Esophagus (tissue), 2 donors: Measurements from ENCODE around the gene DENND6B. TPM values are rescaled to one million over a fixed set of nuclear protein-coding genes. Genes with fewer than 3 reads are reported as not detected.
"Not testable (repeated sequence)": the region's sequence is repeated elsewhere in the genome, so short reads cannot be mapped to it uniquely, and the experiment has no call there.

Experiments
- H3K27ac ChIP-seq, 2 donors: one replicate each; pipeline ENCODE4 v1.5.1; 2013; ENCODE audit warnings: low read depth in 2 of 2, mild to moderate bottlenecking in 2 of 2, inconsistent platforms in 1 of 2, low read length in 1 of 2, moderate library complexity in 1 of 2
- H3K27me3 ChIP-seq, 2 donors: one replicate each; pipeline ENCODE4 v1.6.1; 2013; ENCODE audit warnings: low read length in 2 of 2, control low read depth in 1 of 2, mild to moderate bottlenecking in 1 of 2; ENCODE audit not compliant: insufficient read depth in 2 of 2, control insufficient read depth in 1 of 2
- H3K36me3 ChIP-seq, 2 donors: one replicate each; pipeline ENCODE4 v1.6.1; 2013; ENCODE audit warnings: low read length in 1 of 2; ENCODE audit not compliant: control insufficient read depth in 2 of 2, insufficient read depth in 2 of 2
- H3K4me1 ChIP-seq, 2 donors: one replicate each; pipeline ENCODE4 v1.6.1; 2013; ENCODE audit warnings: low read length in 1 of 2; ENCODE audit not compliant: control insufficient read depth in 2 of 2, insufficient read depth in 2 of 2
- H3K4me3 ChIP-seq, 2 donors: one replicate each; pipeline ENCODE4 v1.5.1; 2013; ENCODE audit warnings: low read length in 2 of 2, mild to moderate bottlenecking in 2 of 2, low read depth in 1 of 2, moderate library complexity in 1 of 2
- H3K9me3 ChIP-seq, 2 donors: one replicate each; pipeline ENCODE4 v1.6.1; 2013; ENCODE audit warnings: mild to moderate bottlenecking in 2 of 2, low read depth in 1 of 2, low read length in 1 of 2, moderate library complexity in 1 of 2; ENCODE audit not compliant: control insufficient read depth in 2 of 2, insufficient read depth in 1 of 2
- WGBS, 2 donors: extraction: QIAGEN DNeasy Blood & Tissue Kit; methylation state at CpG; one replicate each; pipeline ENCODE4 v1.1.7; 2013; 5-methylcytosine and 5-hydroxymethylcytosine counted together
- polyA plus RNA-seq, 2 donors: library from polyadenylated mRNA; stranded (reverse); fragments of 200-250 nt; gene quantifications; one replicate each; pipeline ENCODE4 v1.2.3, GENCODE V29; 2013
- donor health status: healthy with polysubstance abuse.
- donor health status: Bipolar disorder and iron deficiency.

DENND6B gene
- polyA plus RNA-seq, 2 donors = 2.4 to 6.8 TPM

DNA sequence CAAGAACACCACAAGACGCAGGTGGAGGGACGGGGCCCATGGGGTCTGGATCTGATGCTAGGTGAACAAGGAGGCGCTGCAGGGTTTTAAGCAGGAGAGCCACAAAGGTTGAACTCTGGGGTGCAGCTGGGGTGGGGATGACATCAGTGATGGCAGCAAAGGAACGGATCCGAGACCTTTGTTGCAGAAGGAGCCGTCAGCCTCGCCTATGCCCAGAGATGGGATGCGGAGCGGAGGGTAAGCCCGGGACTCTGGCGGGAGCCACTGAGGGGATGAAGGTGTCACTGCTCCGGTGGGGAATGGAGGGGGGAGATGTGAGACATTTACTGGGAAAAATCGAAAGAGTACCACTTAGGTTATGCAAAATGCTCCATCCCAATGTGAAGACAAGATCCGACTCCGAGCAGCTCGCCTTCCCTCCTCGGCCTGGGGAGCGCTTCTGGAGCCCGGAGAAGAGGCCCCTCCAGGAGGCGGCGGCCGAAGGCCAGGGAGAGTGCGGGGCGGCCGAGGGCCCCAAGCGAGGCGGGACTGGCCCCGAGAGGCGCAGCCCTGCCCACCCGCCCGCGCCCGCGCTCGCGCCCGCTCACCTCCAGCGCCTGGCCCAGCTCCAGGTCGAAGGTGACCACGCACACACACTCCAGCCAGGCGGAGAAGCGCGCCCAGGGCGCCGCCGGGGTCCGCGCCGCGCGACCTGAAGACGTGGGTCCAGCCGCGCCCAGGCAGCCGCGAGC is 422 bp downstream of the DENND6B start:
- H3K36me3 ChIP-seq = no peaks in the 10 kb centered on the region
- no peaks in the 10 kb centered on the region for H3K27me3 ChIP-seq
- 12 to 22% methylated on average over 30 to 56 of the region's 56 CpGs for WGBS, 2 donors
- H3K9me3 ChIP-seq = no peaks in the 10 kb centered on the region
- H3K4me1 ChIP-seq = peaks cover 0 to 4% of the 10 kb centered on the region in 2 donors
- peak overlapping the region; percentile 69 to 83 for H3K4me3 ChIP-seq
- H3K27ac ChIP-seq = peak overlapping the region in 1 of 2 donors; percentile 94

DNA sequence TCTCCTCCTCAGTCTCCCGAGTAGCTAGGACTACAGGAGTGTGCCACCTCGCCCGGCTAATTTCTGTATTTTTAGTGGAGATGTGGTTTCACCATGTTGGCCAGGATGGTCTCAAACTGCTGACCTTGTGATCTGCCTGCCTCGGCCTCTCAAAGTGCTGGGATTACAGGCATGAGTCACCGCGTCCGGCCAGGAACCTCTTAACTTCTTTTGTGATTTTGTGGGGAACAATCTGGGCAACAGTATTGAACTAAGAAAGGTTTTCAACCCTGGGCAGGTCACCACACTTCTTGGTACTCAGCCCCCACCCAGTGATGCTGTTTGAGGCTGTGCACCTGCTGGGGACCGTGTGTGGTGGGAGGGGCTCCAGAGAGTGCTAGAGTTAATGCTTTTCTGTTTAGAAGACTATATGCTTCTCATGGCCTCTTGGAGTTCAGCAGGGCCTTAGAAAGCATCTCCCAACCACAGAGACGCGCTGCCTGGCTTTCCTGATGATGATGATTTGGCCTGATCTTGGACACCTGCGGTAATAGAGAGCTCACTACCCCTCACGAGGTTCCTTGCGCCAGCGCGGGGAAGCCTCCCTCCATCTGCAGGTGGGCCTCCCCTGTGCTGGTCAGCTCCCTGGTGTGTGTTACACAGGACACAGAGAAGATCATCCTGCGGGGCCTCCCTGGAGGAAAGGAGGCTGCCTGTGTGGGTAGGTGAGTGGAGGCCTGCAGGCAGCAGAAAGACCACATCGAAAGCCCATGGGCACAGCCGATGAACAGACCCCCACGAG is 1.2 kb downstream of the DENND6B start:
- no peaks in the 10 kb centered on the region for H3K36me3 ChIP-seq
- no peaks in the 10 kb centered on the region for H3K27me3 ChIP-seq
- H3K9me3 ChIP-seq = no peaks in the 10 kb centered on the region
- 86% methylated on average over 19 of the region's 19 CpGs for WGBS, 2 donors
- peak overlapping the region in 1 of 2 donors; percentile 69 for H3K4me3 ChIP-seq
- H3K4me1 ChIP-seq = peaks cover 0 to 4% of the 10 kb centered on the region in 2 donors
- no peak overlapping the region for H3K27ac ChIP-seq

DNA sequence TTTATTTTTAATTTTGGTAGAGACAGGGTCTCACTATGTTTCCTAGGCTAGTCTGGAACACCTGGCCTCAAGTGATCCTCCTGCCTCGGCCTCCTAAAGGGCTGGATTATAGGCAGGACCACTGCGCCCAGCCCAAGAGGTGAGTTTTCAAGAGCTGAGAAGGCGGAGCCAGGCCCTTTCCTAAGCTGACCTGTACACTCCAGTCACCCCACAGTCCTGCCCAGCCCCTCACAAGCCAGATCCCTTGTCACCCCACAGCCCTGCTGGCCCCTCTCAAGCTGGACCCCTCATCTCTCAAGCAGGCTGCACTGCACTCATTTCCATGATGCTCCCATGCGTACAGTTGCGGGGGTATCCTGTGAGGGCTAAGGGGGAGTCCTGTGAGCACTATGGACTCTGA is 2.9 kb downstream of the DENND6B start:
- peaks cover 0 to 4% of the 10 kb centered on the region in 2 donors for H3K4me1 ChIP-seq
- no peak overlapping the region for H3K4me3 ChIP-seq
- H3K27me3 ChIP-seq = no peaks in the 10 kb centered on the region
- no peak overlapping the region for H3K27ac ChIP-seq
- no peaks in the 10 kb centered on the region for H3K36me3 ChIP-seq
- WGBS, 2 donors = 96 to 97% methylated on average over 5 of the region's 5 CpGs
- H3K9me3 ChIP-seq = no peaks in the 10 kb centered on the region

DNA sequence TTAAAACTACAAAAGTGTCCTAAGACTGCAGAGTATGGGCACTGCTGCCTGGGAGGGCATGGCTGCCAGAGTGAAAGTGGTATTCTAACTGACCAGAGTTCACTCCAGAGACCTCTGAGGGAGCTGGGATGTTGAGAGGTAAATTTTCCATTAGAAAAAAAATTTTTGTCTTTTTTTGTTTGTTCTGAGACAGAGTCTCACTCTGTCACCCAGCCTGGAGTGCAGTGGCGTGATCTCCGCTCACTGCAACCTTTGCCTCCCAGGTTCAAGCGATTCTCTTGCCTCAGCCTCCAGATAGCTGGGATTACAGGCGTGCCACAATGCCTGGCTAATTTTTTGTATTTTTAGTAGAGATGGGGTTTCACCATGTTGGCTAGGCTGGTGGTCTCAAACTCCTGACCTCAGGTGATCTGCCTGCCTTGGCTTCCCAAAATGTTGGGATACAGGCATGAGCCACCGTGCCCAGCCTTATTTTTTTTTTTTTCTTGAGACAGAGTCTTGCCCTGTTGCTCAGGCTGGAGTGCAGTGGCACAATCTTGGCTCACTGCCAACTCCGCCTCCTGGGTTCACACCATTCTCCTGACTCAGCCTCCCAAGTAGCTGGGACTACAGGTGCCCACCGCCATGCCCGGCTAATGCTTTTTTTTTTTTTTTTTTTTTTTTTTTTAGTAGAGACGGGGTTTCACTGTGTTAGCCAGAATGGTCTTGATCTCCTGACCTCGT is 4.3 kb downstream of the DENND6B start:
- not testable (repeated sequence) for H3K27me3 ChIP-seq, H3K9me3 ChIP-seq, H3K36me3 ChIP-seq, H3K4me3 ChIP-seq, H3K27ac ChIP-seq, H3K4me1 ChIP-seq
- WGBS, 2 donors = 81 to 82% methylated on average over 9 to 10 of the region's 10 CpGs

DNA sequence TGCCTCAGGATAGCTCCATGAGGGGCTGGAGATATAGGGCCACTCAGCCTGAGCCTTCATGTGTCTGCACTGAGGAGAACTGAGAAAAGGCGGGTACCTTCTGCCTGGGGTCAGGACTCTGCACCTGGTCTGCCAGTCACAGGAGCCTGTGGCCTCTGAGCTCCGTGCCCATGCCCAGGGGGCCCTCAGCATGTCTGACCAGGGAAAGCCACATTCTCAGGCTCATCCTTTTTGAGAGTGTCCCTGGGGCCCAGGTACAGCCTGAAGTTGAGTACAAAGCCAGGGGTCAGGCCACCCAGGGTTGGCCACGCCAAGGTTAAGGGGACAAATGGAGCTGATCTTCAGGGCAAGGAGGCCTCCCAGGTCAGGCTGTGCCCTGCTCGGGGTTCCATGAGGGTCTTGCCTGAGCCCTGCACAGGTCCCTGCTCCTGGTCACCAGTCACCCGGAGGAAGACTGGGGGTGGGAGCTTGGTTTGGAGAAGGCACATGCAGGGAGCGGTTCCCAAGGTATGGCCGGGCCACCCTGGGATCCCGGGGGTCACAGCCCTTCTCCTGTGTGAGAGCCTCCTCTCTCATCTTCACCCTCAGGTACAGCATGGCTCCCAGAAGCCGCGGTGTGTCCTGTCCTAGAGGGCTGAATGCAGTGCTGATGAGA is 6.0 kb downstream of the DENND6B start:
- H3K4me1 ChIP-seq = no peaks in the 10 kb centered on the region
- no peak overlapping the region for H3K4me3 ChIP-seq
- no peak overlapping the region for H3K27ac ChIP-seq
- H3K36me3 ChIP-seq = no peaks in the 10 kb centered on the region
- H3K27me3 ChIP-seq = no peaks in the 10 kb centered on the region
- H3K9me3 ChIP-seq = no peaks in the 10 kb centered on the region
- WGBS, 2 donors = 86 to 90% methylated on average over 10 of the region's 10 CpGs

DNA sequence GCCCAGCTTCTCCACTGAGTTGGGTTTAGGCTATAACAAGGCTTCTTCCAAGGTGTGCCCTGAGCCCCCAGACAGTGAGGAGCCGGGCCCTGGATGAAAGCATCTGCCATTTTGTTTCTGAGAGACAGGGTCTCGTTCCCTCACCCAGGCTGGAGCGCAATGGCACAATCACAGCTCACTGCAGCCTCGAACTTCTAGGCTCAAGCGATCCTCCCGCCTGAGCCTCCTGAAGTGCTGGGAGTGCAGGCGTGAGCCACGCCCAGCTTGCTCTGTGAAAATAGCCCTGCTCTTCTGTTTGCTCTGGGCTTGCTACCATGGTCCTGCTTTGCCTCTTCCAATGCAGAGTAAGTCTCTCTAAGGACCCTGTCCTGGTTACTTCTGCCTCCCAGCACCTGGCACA is 6.7 kb downstream of the DENND6B start:
- 85 to 87% methylated on average over 8 of the region's 8 CpGs for WGBS, 2 donors
- no peaks in the 10 kb centered on the region for H3K27me3 ChIP-seq

DNA sequence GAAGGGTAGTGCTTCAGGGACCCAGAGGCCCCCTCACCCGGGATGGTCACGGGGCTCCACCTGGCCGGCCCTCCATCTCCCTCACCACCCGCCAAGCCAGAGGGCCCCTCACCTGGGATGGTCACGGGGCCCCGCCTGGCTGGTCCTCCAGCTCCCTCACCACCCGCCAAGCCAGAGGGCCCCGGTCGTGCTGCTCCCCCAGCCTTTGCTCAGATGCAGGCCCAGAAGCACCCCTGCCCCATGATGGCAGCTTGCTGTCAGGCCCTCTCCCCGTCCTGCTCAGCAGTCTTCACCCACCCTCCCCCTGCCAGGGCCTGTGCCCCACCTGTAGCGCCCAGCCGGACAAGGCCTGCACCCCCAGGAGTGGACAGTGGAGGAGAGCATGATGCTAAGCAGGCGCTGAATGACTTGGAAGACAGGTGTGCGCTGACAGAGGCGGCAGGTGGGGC is 7.3 kb downstream of the DENND6B start:
- WGBS, 2 donors = 94 to 95% methylated on average over 15 of the region's 15 CpGs
- Histone ChIP-seq H3K27me3 (no peaks in the 10 kb centered on the region), H3K4me3 (no peak overlapping the region), H3K4me1 (no peaks in the 10 kb centered on the region), H3K9me3 (no peaks in the 10 kb centered on the region), H3K27ac (no peak overlapping the region), H3K36me3 (no peaks in the 10 kb centered on the region)

More for the DNA sequence above, 6.7 kb downstream of the DENND6B start:
- no peaks in the 10 kb centered on the region for H3K9me3 ChIP-seq
- no peak overlapping the region for H3K4me3 ChIP-seq
- no peaks in the 10 kb centered on the region for H3K36me3 ChIP-seq
- no peak overlapping the region for H3K27ac ChIP-seq
- H3K4me1 ChIP-seq = no peaks in the 10 kb centered on the region

DNA sequence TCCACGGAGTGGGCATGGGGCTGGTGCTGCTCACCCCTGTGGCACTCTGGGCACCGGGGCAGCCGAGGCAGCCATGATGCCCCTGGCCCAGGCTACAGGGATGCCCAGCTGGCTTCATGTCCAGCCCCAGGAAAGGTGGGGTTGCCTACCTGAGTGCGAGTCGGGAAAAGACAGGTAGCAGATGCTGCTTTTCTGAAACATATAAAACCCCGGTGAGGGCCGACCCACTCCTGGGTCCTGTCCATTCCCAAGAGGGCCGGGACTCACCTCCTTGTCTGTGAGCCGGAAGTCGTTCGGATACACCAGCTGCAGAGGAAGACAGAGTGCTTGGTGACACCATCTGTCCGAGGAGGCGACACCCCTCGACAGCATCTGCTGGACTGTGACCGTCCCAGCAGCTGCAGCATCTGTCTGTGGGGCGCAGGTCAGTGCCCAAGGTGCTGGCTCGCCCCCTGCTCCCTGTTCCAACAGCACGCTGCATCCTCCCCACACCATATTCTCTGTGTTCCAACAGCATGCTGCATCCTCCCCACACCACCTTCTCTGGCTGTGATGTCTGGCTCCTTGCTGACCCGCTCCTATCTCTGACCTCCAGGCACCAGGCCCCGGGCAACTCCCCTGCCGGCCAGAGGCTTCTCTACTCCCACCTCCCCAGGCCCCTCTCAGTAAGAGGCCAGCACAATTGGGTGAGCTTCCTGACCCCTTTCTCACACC is 8.0 kb downstream of the DENND6B start:
- Histone ChIP-seq H3K4me1 (no peaks in the 10 kb centered on the region), H3K27ac (no peak overlapping the region), H3K9me3 (no peaks in the 10 kb centered on the region), H3K4me3 (no peak overlapping the region), H3K36me3 (no peaks in the 10 kb centered on the region), H3K27me3 (no peaks in the 10 kb centered on the region)
- 85% methylated on average over 21 of the region's 21 CpGs for WGBS, 2 donors

DNA sequence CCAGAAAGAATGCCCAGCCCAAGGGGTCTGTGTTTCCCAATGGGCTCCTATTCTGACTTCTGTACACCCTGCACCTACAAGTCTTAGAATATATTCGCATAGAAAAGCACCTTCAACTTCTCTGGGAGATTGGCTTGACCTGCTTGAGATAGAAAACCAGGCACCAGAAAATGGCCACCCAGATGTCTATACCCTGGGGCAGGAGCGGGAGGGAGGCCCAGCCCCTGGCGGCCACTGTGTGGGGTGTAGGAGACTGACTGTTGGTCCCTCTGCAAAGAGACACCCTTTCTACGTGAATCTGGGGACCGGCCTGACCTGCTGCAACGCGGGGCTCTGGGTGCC is 8.5 kb downstream of the DENND6B start:
- no peaks in the 10 kb centered on the region for H3K36me3 ChIP-seq
- 88 to 90% methylated on average over 7 of the region's 7 CpGs for WGBS, 2 donors
- H3K4me3 ChIP-seq = no peak overlapping the region
- no peaks in the 10 kb centered on the region for H3K9me3 ChIP-seq
- no peaks in the 10 kb centered on the region for H3K4me1 ChIP-seq
- no peaks in the 10 kb centered on the region for H3K27me3 ChIP-seq
- no peak overlapping the region for H3K27ac ChIP-seq
